Activated CD4-positive, alpha-beta T cell treated with anti-CD3 and anti-CD28 coated beads for 36 hours (primary cell): ENCODE results near the gene OSBPL10. TPM values are rescaled to one million over a fixed set of nuclear protein-coding genes. Genes with fewer than 3 reads are reported as not detected.
A peak's percentile ranks its signal among the peaks of the same experiment; 100 is the strongest.
"Not testable (repeated sequence)": the region's sequence is repeated elsewhere in the genome, so short reads cannot be mapped to it uniquely, and the experiment has no call there.

Source experiments
- ATAC-seq: fragments of 200-7000 bp; cut with Tn5 transposase; one replicate; pipeline ENCODE4 v1.10.0; 2021; ENCODE audit warnings: mild to moderate bottlenecking, moderate library complexity
- CTCF ChIA-PET: fragments of 350-600 bp; sonication (Branson Sonifier 250); formaldehyde crosslinking; loops from one replicate; lab custom pipeline; 2021; ENCODE audit warnings: antibody characterized with exemption; lab: Charles Lee
- POLR2A ChIA-PET: fragments of 350-600 bp; sonication (Branson Sonifier 250); formaldehyde crosslinking; loops from one replicate; lab custom pipeline; 2021; ENCODE audit warnings: antibody characterized with exemption, inconsistent platforms; lab: Charles Lee
- DNase-seq: peaks from one replicate; pipeline ENCODE4 v3.0.0-alpha.2; 2020
- H3K27ac Mint-ChIP-seq: one replicate; pipeline ENCODE4 v1.8.0; 2021; ENCODE audit warnings: mixed read lengths
- H3K27me3 Mint-ChIP-seq: one replicate; pipeline ENCODE4 v1.8.0; 2021; ENCODE audit warnings: mixed read lengths
- H3K36me3 Mint-ChIP-seq: one replicate; pipeline ENCODE4 v1.8.0; 2021; ENCODE audit warnings: low read depth, mixed read lengths
- H3K4me1 Mint-ChIP-seq: one replicate; pipeline ENCODE4 v1.8.0; 2021; ENCODE audit warnings: mixed read lengths
- H3K4me3 Mint-ChIP-seq: one replicate; pipeline ENCODE4 v1.8.0; 2021; ENCODE audit warnings: mild to moderate bottlenecking, moderate library complexity, mixed read lengths
- H3K9me3 Mint-ChIP-seq: one replicate; pipeline ENCODE4 v1.8.0; 2021; ENCODE audit warnings: low read depth, mixed read lengths
- intact Hi-C, 2 experiments: fragments of 100-400 bp; cut with DNase I in 1 of 2; cut with micrococcal nuclease in 1 of 2; formaldehyde crosslinking; loops; one replicate each; pipeline versions ENCODE4 v1.14.2 to v1.15.1; 2022 to 2024; cut with DNase I, micrococcal nuclease
- total RNA-seq, 2 experiments: library from RNA; stranded (reverse); gene quantifications; one replicate each; pipeline ENCODE4 v1.2.3, GENCODE V29; 2021

OSBPL10 gene
- total RNA-seq, 2 experiments from 2014 or later, result 11.2 to 11.8 TPM

GRCh38 chr3:31992995-31993394, 11.9 kb upstream of the OSBPL10 start:
- H3K27ac Mint-ChIP-seq, DNase-seq, intact Hi-C loops, CTCF ChIA-PET, H3K36me3 Mint-ChIP-seq, ATAC-seq, H3K9me3 Mint-ChIP-seq, POLR2A ChIA-PET, H3K4me3 Mint-ChIP-seq, H3K4me1 Mint-ChIP-seq: not testable (repeated sequence)
- H3K27me3 Mint-ChIP-seq, result peaks cover 19% of the 10 kb centered on the region

- Mint-ChIP-seq H3K27ac (no peak overlapping the region), H3K9me3 (peaks cover 2% of the 10 kb centered on the region), H3K4me3 (no peak overlapping the region), H3K4me1 (no peaks in the 10 kb centered on the region), H3K27me3 (peaks cover 3% of the 10 kb centered on the region), H3K36me3 (peaks cover 2% of the 10 kb centered on the region)
- POLR2A ChIA-PET, result no interaction called here
- intact Hi-C loops, result no loop called here
- CTCF ChIA-PET, result interaction anchor here (0.5 kb wide), 1 partner anchor 1692 kb away, joined by 3 read pairs; no protein-coding TSS in a partner anchor
- DNase-seq, result no peak
- ATAC-seq, result no peak
These were observed 7.2 kb upstream of the OSBPL10 start for GRCh38 chr3:31988271-31988670.

GRCh38 chr3:31985831-31986230, 4.8 kb upstream of the OSBPL10 start:
- CTCF ChIA-PET, result interaction anchor here (1.7 kb wide), 1 partner anchor 33 kb away, joined by 7 read pairs; no protein-coding TSS in a partner anchor
- Mint-ChIP-seq H3K4me3 (no peak overlapping the region), H3K9me3 (no peaks in the 10 kb centered on the region), H3K4me1 (no peaks in the 10 kb centered on the region), H3K36me3 (no peaks in the 10 kb centered on the region), H3K27me3 (peaks cover 20% of the 10 kb centered on the region), H3K27ac (no peak overlapping the region)
- intact Hi-C loops, result no loop called here
- no peak for DNase-seq
- ATAC-seq, result no peak
- POLR2A ChIA-PET, result no interaction called here

GRCh38 chr3:31984321-31984720, 3.3 kb upstream of the OSBPL10 start:
- ChIA-PET CTCF (no interaction called here), POLR2A (no interaction called here)
- intact Hi-C loops, result loop anchor here in 1 of 2 experiments (5.0 kb wide), 1 partner anchor 212 kb away; no protein-coding TSS in a partner anchor
- H3K4me1 Mint-ChIP-seq, result peaks cover 4% of the 10 kb centered on the region
- no peaks in the 10 kb centered on the region for H3K36me3 Mint-ChIP-seq
- no peak overlapping the region for H3K4me3 Mint-ChIP-seq
- DNase-seq (no peak), ATAC-seq (no peak)
- peaks cover 24% of the 10 kb centered on the region for H3K27me3 Mint-ChIP-seq
- H3K27ac Mint-ChIP-seq, result no peak overlapping the region
- no peaks in the 10 kb centered on the region for H3K9me3 Mint-ChIP-seq

DNA sequence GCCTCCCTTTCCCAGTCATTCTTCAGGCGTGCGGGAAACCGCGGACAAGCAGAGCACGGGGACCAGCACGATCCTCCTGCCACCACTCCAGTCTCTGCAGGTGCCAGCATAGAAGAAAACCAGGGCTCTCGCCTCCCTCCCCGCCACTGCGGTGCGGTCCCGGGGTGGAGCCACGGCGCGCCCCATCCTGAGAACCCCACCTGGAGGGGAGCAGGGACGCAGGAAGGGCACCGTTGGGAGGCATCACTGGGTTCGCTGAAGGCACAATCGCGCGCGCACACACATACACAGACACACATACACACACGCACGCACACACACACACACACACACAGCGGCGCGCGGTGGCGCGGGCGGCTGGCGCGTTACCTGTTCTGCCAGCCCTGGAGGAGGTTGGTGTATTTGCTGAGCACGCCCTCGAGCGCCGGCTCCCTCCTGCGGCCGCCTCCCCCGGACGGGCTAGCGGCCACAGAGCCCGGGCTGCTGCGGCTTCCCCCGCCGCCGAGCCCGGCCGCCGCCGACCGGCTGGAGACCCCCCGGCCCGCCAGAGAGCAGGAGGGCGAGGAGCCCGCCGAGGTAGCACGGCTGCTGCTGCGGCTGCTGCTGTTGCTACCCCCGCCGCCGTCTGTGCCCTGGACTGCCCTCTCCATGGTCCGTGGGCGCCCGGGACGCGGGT, 394 bp downstream of the OSBPL10 start:
- H3K4me3 Mint-ChIP-seq, result peak overlapping the region; percentile 61
- H3K36me3 Mint-ChIP-seq, result peaks cover 10% of the 10 kb centered on the region
- H3K27me3 Mint-ChIP-seq, result peaks cover 40% of the 10 kb centered on the region
- intact Hi-C loops, result loop anchor here (1.0 to 5.0 kb wide), 2 partner anchors 134 to 208 kb away; no protein-coding TSS in a partner anchor
- DNase-seq (peak; percentile 70), ATAC-seq (peak; percentile 48)
- ChIA-PET CTCF (no interaction called here), POLR2A (no interaction called here)
- H3K9me3 Mint-ChIP-seq, result no peaks in the 10 kb centered on the region
- peak overlapping the region; percentile 53 for H3K27ac Mint-ChIP-seq
- peaks cover 20% of the 10 kb centered on the region for H3K4me1 Mint-ChIP-seq

DNA sequence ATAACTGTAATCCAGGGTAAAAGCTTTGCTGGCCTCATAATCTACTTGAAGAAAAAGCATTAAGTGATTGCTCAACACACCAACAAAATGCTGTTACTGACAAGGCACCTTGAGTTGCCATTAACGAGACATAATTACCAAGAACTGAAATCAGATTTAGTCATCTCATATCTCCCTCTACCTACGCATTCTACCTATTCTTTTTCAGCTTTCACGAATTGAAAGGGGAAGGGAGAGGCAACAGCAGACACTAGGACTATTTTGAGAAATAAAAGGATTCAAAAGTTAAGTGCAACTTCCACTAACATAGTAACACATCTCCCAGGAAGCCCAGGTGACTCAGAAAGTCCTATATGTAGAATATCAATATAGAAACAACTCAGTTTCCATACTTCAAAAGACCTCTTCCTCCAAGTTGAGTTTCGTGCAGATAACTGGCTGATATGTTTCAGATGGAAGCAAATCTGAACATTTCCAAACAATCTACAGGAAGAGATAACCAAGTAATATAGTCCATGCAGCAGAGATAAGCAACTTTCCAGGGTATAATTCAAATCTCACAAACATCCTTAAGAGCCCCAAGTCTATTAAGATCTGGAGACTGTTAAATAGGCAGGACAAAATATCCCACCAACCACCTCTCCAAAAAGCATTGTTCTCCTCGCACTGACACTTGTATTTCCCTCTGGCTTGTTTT, 1.9 kb downstream of the OSBPL10 start:
- peak overlapping the region; percentile 61 for H3K4me3 Mint-ChIP-seq
- H3K27me3 Mint-ChIP-seq, result peaks cover 48% of the 10 kb centered on the region
- intact Hi-C loops, result loop anchor here (1.0 to 10.0 kb wide), 5 partner anchors 52 to 874 kb away; partner anchors contain the start of gene GPD1L (in 1 of the 2)
- DNase-seq (no peak), ATAC-seq (peak; percentile 78)
- CTCF ChIA-PET, result interaction anchor here (0.6 kb wide), 2 partner anchors 117 to 258 kb away, joined by 3 read pairs; no protein-coding TSS in a partner anchor
- H3K9me3 Mint-ChIP-seq, result no peaks in the 10 kb centered on the region
- peak overlapping the region; percentile 77 for H3K27ac Mint-ChIP-seq
- peaks cover 10% of the 10 kb centered on the region for H3K36me3 Mint-ChIP-seq
- POLR2A ChIA-PET, result no interaction called here
- H3K4me1 Mint-ChIP-seq, result peaks cover 20% of the 10 kb centered on the region

DNA sequence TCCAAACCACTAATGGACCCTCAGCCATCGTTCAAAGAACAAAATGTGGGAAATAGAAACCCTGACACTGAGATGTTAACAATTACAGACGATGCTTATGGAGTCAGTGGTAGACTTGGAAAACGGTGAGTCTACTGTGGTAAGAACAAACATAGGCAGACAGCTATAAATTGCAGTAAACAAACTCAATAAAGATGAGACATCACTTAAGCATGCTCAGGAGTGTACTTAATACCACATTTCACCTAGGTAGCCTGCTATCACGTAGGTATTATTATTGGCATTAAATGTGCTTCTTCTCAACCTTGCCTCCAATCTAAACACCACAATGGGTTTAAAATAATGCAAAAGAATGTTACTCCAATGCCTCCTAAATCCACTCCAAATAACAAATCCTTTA, 2.5 kb downstream of the OSBPL10 start:
- no peaks in the 10 kb centered on the region for H3K9me3 Mint-ChIP-seq
- peaks cover 46% of the 10 kb centered on the region for H3K27me3 Mint-ChIP-seq
- ATAC-seq (no peak), DNase-seq (no peak)
- H3K27ac Mint-ChIP-seq, result peak overlapping the region; percentile 77
- intact Hi-C loops, result loop anchor here (2.0 to 10.0 kb wide), 3 partner anchors 206 to 874 kb away; no protein-coding TSS in a partner anchor
- POLR2A ChIA-PET, result no interaction called here
- H3K4me1 Mint-ChIP-seq, result peaks cover 20% of the 10 kb centered on the region
- H3K4me3 Mint-ChIP-seq, result peak overlapping the region; percentile 28
- H3K36me3 Mint-ChIP-seq, result peaks cover 10% of the 10 kb centered on the region
- CTCF ChIA-PET, result interaction anchor here (0.6 kb wide), 2 partner anchors 116 to 257 kb away, joined by 3 read pairs; no protein-coding TSS in a partner anchor

- peaks cover 20% of the 10 kb centered on the region for H3K4me1 Mint-ChIP-seq
- peaks cover 42% of the 10 kb centered on the region for H3K27me3 Mint-ChIP-seq
These were observed 3.3 kb downstream of the OSBPL10 start for GRCh38 chr3:31977736-31978135.

GRCh38 chr3:31976302-31976701, 4.8 kb downstream of the OSBPL10 start:
- Mint-ChIP-seq H3K27me3 (peaks cover 28% of the 10 kb centered on the region), H3K4me1 (peaks cover 24% of the 10 kb centered on the region), H3K4me3 (no peak overlapping the region), H3K27ac (no peak overlapping the region), H3K36me3 (peaks cover 10% of the 10 kb centered on the region), H3K9me3 (no peaks in the 10 kb centered on the region)
- intact Hi-C loops, result loop anchor here in 1 of 2 experiments (5.0 to 10.0 kb wide), 2 partner anchors 219 to 872 kb away; no protein-coding TSS in a partner anchor
- DNase-seq (no peak), ATAC-seq (no peak)
- ChIA-PET POLR2A (no interaction called here), CTCF (interaction anchor here (0.6 kb wide), 1 partner anchor 1019 kb away, joined by 3 read pairs; no protein-coding TSS in a partner anchor)

More at GRCh38 chr3:31977736-31978135, 3.3 kb downstream of the OSBPL10 start:
- ChIA-PET POLR2A (no interaction called here), CTCF (no interaction called here)
- H3K4me3 Mint-ChIP-seq, result no peak overlapping the region
- no peaks in the 10 kb centered on the region for H3K9me3 Mint-ChIP-seq
- ATAC-seq, result no peak
- H3K27ac Mint-ChIP-seq, result no peak overlapping the region
- peaks cover 10% of the 10 kb centered on the region for H3K36me3 Mint-ChIP-seq
- DNase-seq, result no peak
- intact Hi-C loops, result loop anchor here (2.0 to 10.0 kb wide), 3 partner anchors 205 to 873 kb away; no protein-coding TSS in a partner anchor

DNA sequence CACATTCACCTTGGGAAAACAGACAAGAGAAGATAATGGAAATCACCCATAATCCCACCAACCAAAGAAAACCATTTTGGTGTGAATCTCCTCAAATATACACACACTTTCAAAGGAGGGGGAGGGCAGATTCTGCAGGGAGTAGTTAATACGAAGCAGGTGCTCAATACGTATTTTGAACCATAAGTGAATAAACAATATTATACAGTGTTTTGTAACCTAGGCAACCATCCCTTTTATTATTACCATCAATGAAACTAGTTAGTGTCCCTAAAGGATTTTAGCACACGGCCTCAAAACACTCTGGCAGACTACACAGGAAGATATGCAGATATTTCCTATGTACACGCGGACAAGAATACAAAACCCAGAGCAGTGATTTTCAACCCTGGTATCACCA, 6.1 kb downstream of the OSBPL10 start:
- ATAC-seq, result no peak
- no peaks in the 10 kb centered on the region for H3K9me3 Mint-ChIP-seq
- H3K4me1 Mint-ChIP-seq, result peaks cover 24% of the 10 kb centered on the region
- H3K27ac Mint-ChIP-seq, result no peak overlapping the region
- peaks cover 10% of the 10 kb centered on the region for H3K36me3 Mint-ChIP-seq
- ChIA-PET POLR2A (no interaction called here), CTCF (no interaction called here)
- no peak overlapping the region for H3K4me3 Mint-ChIP-seq
- intact Hi-C loops, result loop anchor here in 1 of 2 experiments (5.0 to 10.0 kb wide), 2 partner anchors 218 to 870 kb away; no protein-coding TSS in a partner anchor
- DNase-seq, result no peak
- peaks cover 28% of the 10 kb centered on the region for H3K27me3 Mint-ChIP-seq

GRCh38 chr3:31974471-31974870, 6.6 kb downstream of the OSBPL10 start:
- POLR2A ChIA-PET, result no interaction called here
- peaks cover 25% of the 10 kb centered on the region for H3K27me3 Mint-ChIP-seq
- ATAC-seq, result no peak
- no peak overlapping the region for H3K4me3 Mint-ChIP-seq
- H3K36me3 Mint-ChIP-seq, result peaks cover 10% of the 10 kb centered on the region
- intact Hi-C loops, result loop anchor here in 1 of 2 experiments (10.0 kb wide), 1 partner anchor 870 kb away; no protein-coding TSS in a partner anchor
- no peaks in the 10 kb centered on the region for H3K9me3 Mint-ChIP-seq
- peaks cover 21% of the 10 kb centered on the region for H3K4me1 Mint-ChIP-seq
- H3K27ac Mint-ChIP-seq, result no peak overlapping the region
- CTCF ChIA-PET, result no interaction called here
- no peak for DNase-seq
